ENCODE measurements around the gene UNC5A. TPM values are rescaled to one million over a fixed set of nuclear protein-coding genes. Genes with fewer than 3 reads are reported as not detected.

The UNC5A gene
- total and polyA plus RNA-seq, 9 of the 15 experiments (the other 6 are each of a cell fraction or from before 2014, with no cell fraction given) = not detected

GRCh38 chr5:176915906-176916305 is 105.5 kb downstream of the UNC5A start (continued):
- no peak for TF ChIP-seq ELF4 (CRISPR knock-in tag; IDR thresholded peaks at IDR 0.05)
- no peak for TF ChIP-seq HDAC6 (IDR thresholded peaks at IDR 0.05; ENCODE audit: low read depth, low read length)
- TF ChIP-seq ZNF318 (IDR thresholded peaks at IDR 0.05; ENCODE audit: borderline replicate concordance in 1 of 2, low read depth in 1 of 2) = no peak
- TF ChIP-seq FOXA1 (IDR thresholded peaks at IDR 0.05; ENCODE audit: borderline replicate concordance) = no peak
- no peak for TF ChIP-seq ZKSCAN1 (IDR thresholded peaks at IDR 0.05; ENCODE audit: low read depth, low read length)
- TF ChIP-seq MAFK (IDR thresholded peaks at IDR 0.05; ENCODE audit: low read length) = no peak
- no peak for TF ChIP-seq ZZZ3 (IDR thresholded peaks at IDR 0.05)
- TF ChIP-seq ZNF175 (CRISPR knock-in tag; IDR thresholded peaks at IDR 0.05; ENCODE audit: low read depth) = no peak
- no peak for TF ChIP-seq FOXM1 (IDR thresholded peaks at IDR 0.05; ENCODE audit: low read depth)
- no peak for TF ChIP-seq FOXM1 (CRISPR knock-in tag; IDR thresholded peaks at IDR 0.05; ENCODE audit: low read depth)
- TF ChIP-seq POLR3A (IDR thresholded peaks at IDR 0.05; ENCODE audit: borderline replicate concordance, extremely low read depth, insufficient read depth, insufficient read length) = no peak
- no peak for TF ChIP-seq TRIM24 (IDR thresholded peaks at IDR 0.05)
